DOHH2 (cell line): ENCODE results near the gene NME9.

Source experiments
- H3F3A ChIP-seq: fragments of 200-600 bp; sonication (generic), shearing (Covaris generic); 2 replicates; pipeline ENCODE4 v1.6.0; 2016; ENCODE audit warnings: antibody characterized with exemption, mild to moderate bottlenecking; ENCODE audit not compliant: control insufficient read depth, insufficient read depth
- H3K27ac ChIP-seq: fragments of 200-600 bp; sonication (generic); 2 replicates; pipeline ENCODE4 v1.5.1; 2014; ENCODE audit warnings: low read depth, mild to moderate bottlenecking, low read length, moderate library complexity
- H3K27me3 ChIP-seq: fragments of 200-600 bp; sonication (generic); 2 replicates; pipeline ENCODE4 v1.6.1; 2014; ENCODE audit warnings: mild to moderate bottlenecking, low read length, mixed read lengths; ENCODE audit not compliant: control insufficient read depth
- H3K36me3 ChIP-seq: fragments of 200-600 bp; sonication (generic); 2 replicates; pipeline ENCODE4 v1.6.1; 2014; ENCODE audit warnings: mild to moderate bottlenecking, low read length, moderate library complexity, mixed read lengths; ENCODE audit not compliant: control insufficient read depth
- H3K4me1 ChIP-seq: fragments of 200-600 bp; sonication (generic); 2 replicates; pipeline ENCODE4 v1.6.1; 2014; ENCODE audit warnings: mild to moderate bottlenecking, low read length, mixed read lengths; ENCODE audit not compliant: control insufficient read depth
- H3K4me2 ChIP-seq: fragments of 200-600 bp; sonication (generic); 2 replicates; pipeline ENCODE4 v1.6.0; 2014; ENCODE audit warnings: mild to moderate bottlenecking, low read length, moderate library complexity
- H3K4me3 ChIP-seq: fragments of 200-600 bp; sonication (generic); 2 replicates; pipeline ENCODE4 v1.5.1; 2014; ENCODE audit warnings: mild to moderate bottlenecking, low read length, mixed read lengths
- H3K79me2 ChIP-seq: fragments of 200-600 bp; sonication (generic); 2 replicates; pipeline ENCODE4 v1.6.1; 2014; ENCODE audit warnings: mild to moderate bottlenecking, low read length, mixed read lengths; ENCODE audit not compliant: control insufficient read depth
- H3K9me2 ChIP-seq: fragments of 200-600 bp; sonication (generic); replicated peaks from 2 replicates; pipeline ENCODE4 v1.6.1; 2014; ENCODE audit warnings: mild to moderate bottlenecking, low read length, mixed read lengths; ENCODE audit not compliant: control insufficient read depth
- H3K9me3 ChIP-seq: fragments of 200-600 bp; sonication (generic); 2 replicates; pipeline ENCODE4 v1.6.1; 2014; ENCODE audit warnings: antibody characterized with exemption, low read length, mixed read lengths; ENCODE audit not compliant: control insufficient read depth, insufficient read depth
- H4K20me1 ChIP-seq: fragments of 200-600 bp; sonication (generic); 2 replicates; pipeline ENCODE4 v1.6.0; 2014; ENCODE audit warnings: low read depth, mild to moderate bottlenecking, antibody characterized with exemption, low read length, moderate library complexity; ENCODE audit not compliant: control insufficient read depth, insufficient read depth
- EZH2phosphoT487 ChIP-seq: fragments of 200-600 bp; sonication (generic); IDR thresholded peaks from 2 replicates; pipeline ENCODE4 v1.6.1; 2017; ENCODE audit warnings: borderline replicate concordance, mild to moderate bottlenecking, antibody characterized with exemption, low read length, moderate library complexity, mixed read lengths
- TF ChIP-seq, protein P1 (sequence below): fragments of 200-600 bp; sonication (generic); IDR thresholded peaks from one replicate; pipeline ENCODE4 v1.5.1; 2014; ENCODE audit warnings: antibody characterized with exemption, mild to moderate bottlenecking, low read depth, low read length; ENCODE audit not compliant: poor library complexity, severe bottlenecking

The NME9 gene

DNA sequence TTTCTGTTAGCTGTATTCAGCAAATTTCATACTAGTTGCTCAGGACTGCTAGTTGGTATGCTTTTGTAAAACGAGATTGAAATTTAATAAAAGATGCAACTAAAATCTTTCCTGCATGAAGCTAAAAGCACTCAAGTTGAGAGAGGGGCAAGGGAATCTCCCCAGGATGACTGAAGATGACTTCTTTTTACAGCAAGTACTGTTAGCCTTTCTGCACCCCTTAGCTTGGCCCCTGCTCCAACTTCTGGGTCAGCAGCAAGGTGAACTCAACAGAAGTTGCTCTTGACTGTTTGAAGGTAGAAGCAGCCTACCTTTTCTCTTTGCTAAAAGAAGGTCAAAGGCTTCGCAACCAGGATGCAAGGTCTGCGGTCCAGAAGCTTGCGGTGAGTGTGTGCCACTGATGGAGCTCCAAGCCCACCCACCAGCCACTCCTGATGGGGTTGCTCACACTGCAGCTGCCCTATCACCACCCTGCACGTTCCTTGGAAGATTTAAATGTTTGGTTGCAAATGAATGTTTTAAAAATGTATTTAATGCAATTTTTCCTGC, 32.5 kb downstream of the NME9 start:
- Histone ChIP-seq H3K36me3 (peaks cover 24% of the 10 kb centered on the region), H3K9me2 (no peaks in the 10 kb centered on the region), H3F3A (no peaks in the 10 kb centered on the region), H3K27ac (no peak overlapping the region), H3K4me2 (peak overlapping the region; percentile 44), H3K79me2 (no peaks in the 10 kb centered on the region), H4K20me1 (no peaks in the 10 kb centered on the region), H3K4me3 (no peak overlapping the region), H3K27me3 (no peaks in the 10 kb centered on the region), H3K9me3 (no peaks in the 10 kb centered on the region), H3K4me1 (peaks cover 19% of the 10 kb centered on the region)
- TF ChIP-seq, protein P1, sequence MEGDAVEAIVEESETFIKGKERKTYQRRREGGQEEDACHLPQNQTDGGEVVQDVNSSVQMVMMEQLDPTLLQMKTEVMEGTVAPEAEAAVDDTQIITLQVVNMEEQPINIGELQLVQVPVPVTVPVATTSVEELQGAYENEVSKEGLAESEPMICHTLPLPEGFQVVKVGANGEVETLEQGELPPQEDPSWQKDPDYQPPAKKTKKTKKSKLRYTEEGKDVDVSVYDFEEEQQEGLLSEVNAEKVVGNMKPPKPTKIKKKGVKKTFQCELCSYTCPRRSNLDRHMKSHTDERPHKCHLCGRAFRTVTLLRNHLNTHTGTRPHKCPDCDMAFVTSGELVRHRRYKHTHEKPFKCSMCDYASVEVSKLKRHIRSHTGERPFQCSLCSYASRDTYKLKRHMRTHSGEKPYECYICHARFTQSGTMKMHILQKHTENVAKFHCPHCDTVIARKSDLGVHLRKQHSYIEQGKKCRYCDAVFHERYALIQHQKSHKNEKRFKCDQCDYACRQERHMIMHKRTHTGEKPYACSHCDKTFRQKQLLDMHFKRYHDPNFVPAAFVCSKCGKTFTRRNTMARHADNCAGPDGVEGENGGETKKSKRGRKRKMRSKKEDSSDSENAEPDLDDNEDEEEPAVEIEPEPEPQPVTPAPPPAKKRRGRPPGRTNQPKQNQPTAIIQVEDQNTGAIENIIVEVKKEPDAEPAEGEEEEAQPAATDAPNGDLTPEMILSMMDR, result no peak
- TF ChIP-seq EZH2phosphoT487, result no peak

DNA sequence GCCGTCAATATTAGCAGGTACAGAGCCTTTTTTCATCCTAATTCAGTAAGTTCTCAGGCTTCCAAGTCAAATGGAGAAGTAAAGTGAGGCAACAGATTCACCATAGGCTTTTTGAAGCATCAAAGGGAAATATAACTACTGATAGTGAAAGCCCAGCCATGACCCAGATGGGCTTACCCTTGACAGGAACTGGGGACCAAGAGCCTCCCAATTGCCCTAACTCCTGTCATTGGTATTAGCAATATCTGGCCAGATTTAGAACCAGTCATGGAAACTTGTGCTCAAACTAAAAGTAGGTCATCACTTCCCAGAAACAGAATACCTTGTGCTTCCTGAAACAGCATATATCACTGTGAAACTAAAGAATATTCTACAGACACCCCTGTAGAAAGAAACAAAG, 33.0 kb downstream of the NME9 start:
- TF ChIP-seq EZH2phosphoT487, result no peak
- TF ChIP-seq, protein P1, result no peak
- Histone ChIP-seq H3K36me3 (peaks cover 25% of the 10 kb centered on the region), H3K4me2 (no peak overlapping the region), H3K9me2 (no peaks in the 10 kb centered on the region), H4K20me1 (no peaks in the 10 kb centered on the region), H3K27me3 (no peaks in the 10 kb centered on the region), H3F3A (no peaks in the 10 kb centered on the region), H3K27ac (no peak overlapping the region), H3K79me2 (no peaks in the 10 kb centered on the region), H3K4me1 (peaks cover 19% of the 10 kb centered on the region), H3K4me3 (no peak overlapping the region), H3K9me3 (no peaks in the 10 kb centered on the region)

DNA sequence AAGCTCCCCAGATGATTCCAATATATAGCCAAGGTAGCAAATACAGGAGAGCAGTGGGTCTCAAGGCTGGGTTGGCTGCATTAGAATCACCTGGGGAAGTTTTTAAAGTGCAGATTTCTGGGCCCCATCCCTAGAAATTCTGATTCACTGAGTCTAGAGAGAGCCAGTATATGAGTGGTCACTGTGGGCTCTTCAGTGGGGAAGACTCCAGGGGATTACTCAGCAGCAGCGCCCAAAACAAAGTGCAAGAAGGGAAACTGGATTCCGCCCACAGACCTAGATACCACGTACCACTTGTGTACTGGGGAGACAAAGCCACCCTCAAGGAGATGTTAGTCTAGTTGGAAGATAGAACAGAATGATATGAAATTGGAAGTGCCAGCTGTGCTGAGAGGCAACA, 40.0 kb downstream of the NME9 start:
- Histone ChIP-seq H3K79me2 (no peaks in the 10 kb centered on the region), H3K27ac (no peak overlapping the region), H3K9me3 (no peaks in the 10 kb centered on the region), H4K20me1 (no peaks in the 10 kb centered on the region), H3K27me3 (no peaks in the 10 kb centered on the region), H3F3A (no peaks in the 10 kb centered on the region), H3K9me2 (no peaks in the 10 kb centered on the region), H3K4me1 (no peaks in the 10 kb centered on the region), H3K4me3 (no peak overlapping the region), H3K4me2 (no peak overlapping the region), H3K36me3 (peaks cover 51% of the 10 kb centered on the region)
- TF ChIP-seq EZH2phosphoT487, result no peak
- TF ChIP-seq, protein P1, result no peak
